ENCODE data around the gene SET.

The SET gene

GRCh38 chr9:128713941-128714573, 25.0 kb downstream of the SET start:
- no peak for DNase-seq

GRCh38 chr9:128714586-128715435, 25.8 kb downstream of the SET start:
- no peak for DNase-seq

- no peak for DNase-seq
Observed at GRCh38 chr9:128715436-128715750, 26.4 kb downstream of the SET start.

- no peak for DNase-seq
Observed at GRCh38 chr9:128716581-128717254, 27.7 kb downstream of the SET start.

- no peak for DNase-seq
Observed at GRCh38 chr9:128718047-128718446, 29.0 kb downstream of the SET start.

- no peak for DNase-seq
Observed at GRCh38 chr9:128718475-128718874, 29.5 kb downstream of the SET start.

- no peak for DNase-seq
Observed at GRCh38 chr9:128719919-128720605, 31.0 kb downstream of the SET start.

GRCh38 chr9:128720841-128721486, 31.9 kb downstream of the SET start:
- DNase-seq: no peak

GRCh38 chr9:128721487-128722010, 32.5 kb downstream of the SET start:
- DNase-seq: no peak

GRCh38 chr9:128722380-128723351, 33.6 kb downstream of the SET start:
- no peak for DNase-seq

GRCh38 chr9:128723352-128723865, 34.4 kb downstream of the SET start:
- DNase-seq: no peak

- peak; percentile 98 to 99 for DNase-seq
Observed at GRCh38 chr9:128723866-128724743, 35.1 kb downstream of the SET start, which contains the start of gene ZDHHC12. ZDHHC12 (minus strand) TSS chr9:128724127; CDS start chr9:128724093, 34 bp downstream.

GRCh38 chr9:128724744-128725211, 35.8 kb downstream of the SET start:
- peak; percentile 79 to 84 for DNase-seq

- DNase-seq: no peak
Observed at GRCh38 chr9:128727640-128728248, 38.7 kb downstream of the SET start.

GRCh38 chr9:128728298-128728697, 39.3 kb downstream of the SET start:
- DNase-seq: no peak

GRCh38 chr9:128729302-128729701, 40.3 kb downstream of the SET start:
- no peak for DNase-seq

- DNase-seq: no peak
Observed at GRCh38 chr9:128729766-128730517, 40.9 kb downstream of the SET start.

- DNase-seq: no peak
Observed at GRCh38 chr9:128731093-128731492, 42.1 kb downstream of the SET start.

GRCh38 chr9:128731691-128732090, 42.7 kb downstream of the SET start:
- DNase-seq: no peak

All from SHP77 (cell line).